ENCODE data around the gene SCN9A. TPM values are rescaled to one million over a fixed set of nuclear protein-coding genes. Genes with fewer than 3 reads are reported as not detected.
"Not testable (repeated sequence)": the region's sequence is repeated elsewhere in the genome, so short reads cannot be mapped to it uniquely, and the experiment has no call there.

Gene SCN9A
- total RNA-seq, 2 experiments from 2014 or later = 0.07 TPM; not detected in 1

GRCh38 chr2:166373539-166373938, 2.2 kb downstream of the SCN9A start:
- H3K4me1 Mint-ChIP-seq = peaks cover 9% of the 10 kb centered on the region
- DNase-seq = no peak
- H3K27me3 Mint-ChIP-seq = peaks cover 38% of the 10 kb centered on the region
- ChIA-PET CTCF (no interaction called here), POLR2A (no interaction called here)
- no peaks in the 10 kb centered on the region for H3K9me3 Mint-ChIP-seq (ENCODE audit: low read depth)
- H3K4me3 Mint-ChIP-seq = no peak overlapping the region
- no peak overlapping the region for H3K27ac Mint-ChIP-seq
- no peak for ATAC-seq
- no peaks in the 10 kb centered on the region for H3K36me3 Mint-ChIP-seq (ENCODE audit: low read depth)
- intact Hi-C loops (cut with DNase I, micrococcal nuclease) = no loop called here

DNA sequence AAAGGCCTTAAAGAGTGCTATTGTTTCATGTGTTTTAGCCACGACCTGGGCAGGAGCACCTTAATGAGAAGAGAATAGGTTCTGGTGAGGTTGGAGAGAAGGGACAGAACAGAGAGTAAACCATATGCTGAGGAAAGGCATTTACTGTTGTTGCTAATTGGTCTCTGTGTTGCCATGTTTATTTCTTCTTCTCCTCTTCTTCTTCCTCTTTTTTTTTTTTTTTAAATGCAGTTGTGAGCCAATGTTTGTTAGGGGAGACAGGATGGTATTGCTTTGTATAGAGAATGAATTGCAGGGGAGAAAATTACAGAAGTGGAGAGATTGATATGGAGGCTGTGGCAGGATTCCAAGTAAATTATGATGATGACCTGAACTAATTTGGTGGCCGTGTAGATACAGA, 2.6 kb downstream of the SCN9A start:
- Mint-ChIP-seq H3K36me3 (ENCODE audit: low read depth) (no peaks in the 10 kb centered on the region), H3K27me3 (peaks cover 36% of the 10 kb centered on the region), H3K4me3 (no peak overlapping the region), H3K4me1 (peaks cover 9% of the 10 kb centered on the region), H3K9me3 (ENCODE audit: low read depth) (no peaks in the 10 kb centered on the region), H3K27ac (no peak overlapping the region)
- ChIA-PET CTCF (no interaction called here), POLR2A (no interaction called here)
- no peak for DNase-seq
- ATAC-seq = no peak
- intact Hi-C loops (cut with DNase I, micrococcal nuclease) = no loop called here

- no peak overlapping the region for H3K4me3 Mint-ChIP-seq
- H3K4me1 Mint-ChIP-seq = peaks cover 9% of the 10 kb centered on the region
- peaks cover 31% of the 10 kb centered on the region for H3K27me3 Mint-ChIP-seq
- no peak for DNase-seq
- no peak overlapping the region for H3K27ac Mint-ChIP-seq
- ATAC-seq = no peak
- ChIA-PET CTCF (interaction anchor here (1.2 kb wide), 1 partner anchor 9 kb away, joined by 3 read pairs; no protein-coding TSS in a partner anchor), POLR2A (no interaction called here)
- no peaks in the 10 kb centered on the region for H3K36me3 Mint-ChIP-seq (ENCODE audit: low read depth)
- intact Hi-C loops (cut with DNase I, micrococcal nuclease) = no loop called here
- H3K9me3 Mint-ChIP-seq (ENCODE audit: low read depth) = no peaks in the 10 kb centered on the region
These were observed 3.7 kb downstream of the SCN9A start for GRCh38 chr2:166372046-166372445.

GRCh38 chr2:166365803-166366420, 9.8 kb downstream of the SCN9A start:
- ATAC-seq (no peak), DNase-seq (no peak)
- ChIA-PET POLR2A (no interaction called here), CTCF (no interaction called here)
- Mint-ChIP-seq H3K9me3 (ENCODE audit: low read depth) (no peaks in the 10 kb centered on the region), H3K27ac (no peak overlapping the region), H3K4me3 (no peak overlapping the region), H3K36me3 (ENCODE audit: low read depth) (no peaks in the 10 kb centered on the region), H3K27me3 (no peaks in the 10 kb centered on the region), H3K4me1 (no peaks in the 10 kb centered on the region)
- intact Hi-C loops (cut with DNase I, micrococcal nuclease) = no loop called here

GRCh38 chr2:166365239-166365638, 10.5 kb downstream of the SCN9A start:
- ChIA-PET POLR2A (no interaction called here), CTCF (no interaction called here)
- intact Hi-C loops (cut with DNase I, micrococcal nuclease) = no loop called here
- ATAC-seq (no peak), DNase-seq (no peak)
- Mint-ChIP-seq H3K36me3 (ENCODE audit: low read depth) (no peaks in the 10 kb centered on the region), H3K4me3 (no peak overlapping the region), H3K27ac (no peak overlapping the region), H3K9me3 (ENCODE audit: low read depth) (no peaks in the 10 kb centered on the region), H3K4me1 (no peaks in the 10 kb centered on the region), H3K27me3 (no peaks in the 10 kb centered on the region)

- Mint-ChIP-seq H3K27me3 (no peaks in the 10 kb centered on the region), H3K27ac (no peak overlapping the region), H3K9me3 (ENCODE audit: low read depth) (no peaks in the 10 kb centered on the region), H3K4me3 (no peak overlapping the region), H3K4me1 (no peaks in the 10 kb centered on the region), H3K36me3 (ENCODE audit: low read depth) (no peaks in the 10 kb centered on the region)
- POLR2A ChIA-PET = interaction anchor here (0.6 kb wide), 1 partner anchor 755 kb away, joined by 4 read pairs; no protein-coding TSS in a partner anchor
- DNase-seq = no peak
- intact Hi-C loops (cut with DNase I, micrococcal nuclease) = no loop called here
- CTCF ChIA-PET = no interaction called here
- no peak for ATAC-seq
These were observed 11.1 kb downstream of the SCN9A start for GRCh38 chr2:166364476-166365161.

GRCh38 chr2:166361351-166362153, 14.2 kb downstream of the SCN9A start:
- H3K36me3 Mint-ChIP-seq (ENCODE audit: low read depth) = no peaks in the 10 kb centered on the region
- CTCF ChIA-PET = interaction anchor here (1.1 to 1.4 kb wide), 2 partner anchors 13 to 24 kb away, joined by 4 read pairs; partner anchors contain the start of gene SCN9A

DNA sequence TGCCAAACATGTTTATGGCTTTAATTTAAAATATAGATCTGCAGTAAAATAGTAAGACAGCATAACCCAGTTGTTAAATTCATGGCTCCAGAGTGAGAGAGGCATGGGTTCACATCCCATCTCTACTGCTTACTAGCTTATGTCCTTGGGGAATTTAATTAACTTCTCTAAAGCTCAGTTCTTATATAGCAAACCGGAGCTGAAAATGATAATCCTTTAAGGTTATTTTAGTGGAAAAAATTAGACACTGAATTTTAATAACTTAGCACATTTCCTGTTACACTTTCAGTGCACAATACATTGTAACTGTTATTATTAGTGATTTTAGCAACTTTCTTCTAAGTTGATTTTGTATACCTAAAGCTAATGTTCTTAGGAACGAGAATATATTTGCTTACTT, 14.8 kb downstream of the SCN9A start:
- H3K27me3 Mint-ChIP-seq = no peaks in the 10 kb centered on the region
- H3K4me1 Mint-ChIP-seq = no peaks in the 10 kb centered on the region
- H3K36me3 Mint-ChIP-seq (ENCODE audit: low read depth) = no peaks in the 10 kb centered on the region
- no peaks in the 10 kb centered on the region for H3K9me3 Mint-ChIP-seq (ENCODE audit: low read depth)
- no peak for DNase-seq
- no peak for ATAC-seq
- H3K4me3 Mint-ChIP-seq = no peak overlapping the region
- no peak overlapping the region for H3K27ac Mint-ChIP-seq
- ChIA-PET POLR2A (no interaction called here), CTCF (interaction anchor here (1.1 to 1.4 kb wide), 2 partner anchors 14 to 25 kb away, joined by 4 read pairs; partner anchors contain the start of gene SCN9A)
- intact Hi-C loops (cut with DNase I, micrococcal nuclease) = no loop called here

More at GRCh38 chr2:166361351-166362153, 14.2 kb downstream of the SCN9A start:
- DNase-seq = no peak
- intact Hi-C loops (cut with DNase I, micrococcal nuclease) = no loop called here
- H3K4me3 Mint-ChIP-seq = no peak overlapping the region
- POLR2A ChIA-PET = no interaction called here
- H3K9me3 Mint-ChIP-seq (ENCODE audit: low read depth) = no peaks in the 10 kb centered on the region
- H3K4me1 Mint-ChIP-seq = no peaks in the 10 kb centered on the region
- no peak overlapping the region for H3K27ac Mint-ChIP-seq
- no peak for ATAC-seq
- no peaks in the 10 kb centered on the region for H3K27me3 Mint-ChIP-seq

- DNase-seq (no peak), ATAC-seq (no peak)
- Mint-ChIP-seq H3K4me3 (no peak overlapping the region), H3K4me1 (no peaks in the 10 kb centered on the region), H3K27ac (no peak overlapping the region), H3K27me3 (no peaks in the 10 kb centered on the region), H3K9me3 (ENCODE audit: low read depth) (no peaks in the 10 kb centered on the region), H3K36me3 (ENCODE audit: low read depth) (no peaks in the 10 kb centered on the region)
- intact Hi-C loops (cut with DNase I, micrococcal nuclease) = no loop called here
- ChIA-PET POLR2A (no interaction called here), CTCF (interaction anchor here (1.1 to 1.4 kb wide), 2 partner anchors 15 to 25 kb away, joined by 4 read pairs; partner anchors contain the start of gene SCN9A)
These were observed 15.3 kb downstream of the SCN9A start for GRCh38 chr2:166360426-166360825.

DNA sequence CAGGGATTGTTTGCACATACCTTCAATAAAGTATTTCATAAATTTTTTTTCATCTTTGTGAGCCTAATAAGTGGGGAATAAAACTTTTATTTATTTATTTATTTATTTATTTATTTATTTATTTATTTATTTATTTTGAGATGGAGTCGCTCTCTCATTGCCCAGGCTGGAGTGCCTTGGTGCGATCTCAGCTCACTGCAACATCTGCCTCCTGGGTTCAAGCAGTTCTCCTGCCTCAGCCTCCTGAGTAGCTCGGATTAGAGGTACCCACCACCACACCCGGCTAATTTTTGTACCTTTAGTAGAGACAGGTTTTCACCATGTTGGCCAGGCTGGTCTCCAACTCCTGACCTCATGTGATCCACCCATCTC, 17.8 kb downstream of the SCN9A start:
- H3K27me3 Mint-ChIP-seq; CTCF ChIA-PET; H3K4me1 Mint-ChIP-seq; intact Hi-C loops (cut with DNase I, micrococcal nuclease); ATAC-seq; H3K4me3 Mint-ChIP-seq; H3K36me3 Mint-ChIP-seq (ENCODE audit: low read depth); DNase-seq; H3K27ac Mint-ChIP-seq; POLR2A ChIA-PET; H3K9me3 Mint-ChIP-seq (ENCODE audit: low read depth): not testable (repeated sequence)

GRCh38 chr2:166357068-166357949, 18.4 kb downstream of the SCN9A start:
- Mint-ChIP-seq H3K36me3 (ENCODE audit: low read depth) (no peaks in the 10 kb centered on the region), H3K27me3 (no peaks in the 10 kb centered on the region), H3K4me3 (no peak overlapping the region), H3K4me1 (no peaks in the 10 kb centered on the region), H3K27ac (no peak overlapping the region), H3K9me3 (ENCODE audit: low read depth) (no peaks in the 10 kb centered on the region)
- ATAC-seq (no peak), DNase-seq (no peak)
- ChIA-PET CTCF (no interaction called here), POLR2A (no interaction called here)
- intact Hi-C loops (cut with DNase I, micrococcal nuclease) = no loop called here
